GM21529 (cell line): ENCODE measurements around the gene CHPT1.

Experiments used
- ATAC-seq: cut with Tn5 transposase; IDR thresholded peaks from one replicate; pipeline ENCODE4 v1.9.1; 2021; ENCODE audit not compliant: unreplicated experiment

CHPT1 gene

DNA sequence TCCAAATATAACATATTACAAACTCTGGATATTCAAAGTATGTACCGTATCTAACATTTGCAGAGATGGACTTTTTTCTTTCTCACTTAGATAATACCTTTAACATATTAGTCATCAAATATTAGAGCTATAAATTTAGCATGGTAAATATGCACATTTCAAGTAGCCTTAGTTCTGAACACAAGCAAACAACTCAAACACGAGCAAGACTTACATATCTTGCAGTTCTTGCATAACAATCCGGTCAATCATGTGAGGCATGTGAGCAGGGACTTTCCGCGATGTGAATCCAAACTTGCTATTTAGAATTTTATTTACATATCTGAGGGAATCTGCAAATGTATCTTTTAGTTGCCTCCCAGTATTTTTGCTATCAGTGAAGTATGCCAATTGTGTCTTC is 63.9 kb downstream of the CHPT1 start:
- no peak for ATAC-seq

DNA sequence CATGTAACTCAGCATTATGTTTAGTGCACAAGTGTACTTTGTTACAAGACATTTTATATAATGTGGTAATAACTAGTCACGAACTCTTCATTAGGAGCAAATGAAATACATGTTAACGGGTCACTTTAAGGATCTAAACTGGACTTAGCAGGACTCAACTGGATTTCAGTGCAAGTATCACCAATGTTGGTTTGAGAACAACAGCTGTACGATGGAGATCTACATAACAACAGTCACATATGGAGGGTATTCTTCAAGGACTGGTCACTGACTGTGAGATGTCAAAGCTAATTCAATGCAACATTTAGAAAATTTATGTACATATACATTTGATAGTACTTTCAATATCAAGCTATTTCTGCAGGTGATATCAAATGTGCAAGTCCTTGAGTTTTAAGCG is 64.3 kb downstream of the CHPT1 start:
- ATAC-seq, result no peak

DNA sequence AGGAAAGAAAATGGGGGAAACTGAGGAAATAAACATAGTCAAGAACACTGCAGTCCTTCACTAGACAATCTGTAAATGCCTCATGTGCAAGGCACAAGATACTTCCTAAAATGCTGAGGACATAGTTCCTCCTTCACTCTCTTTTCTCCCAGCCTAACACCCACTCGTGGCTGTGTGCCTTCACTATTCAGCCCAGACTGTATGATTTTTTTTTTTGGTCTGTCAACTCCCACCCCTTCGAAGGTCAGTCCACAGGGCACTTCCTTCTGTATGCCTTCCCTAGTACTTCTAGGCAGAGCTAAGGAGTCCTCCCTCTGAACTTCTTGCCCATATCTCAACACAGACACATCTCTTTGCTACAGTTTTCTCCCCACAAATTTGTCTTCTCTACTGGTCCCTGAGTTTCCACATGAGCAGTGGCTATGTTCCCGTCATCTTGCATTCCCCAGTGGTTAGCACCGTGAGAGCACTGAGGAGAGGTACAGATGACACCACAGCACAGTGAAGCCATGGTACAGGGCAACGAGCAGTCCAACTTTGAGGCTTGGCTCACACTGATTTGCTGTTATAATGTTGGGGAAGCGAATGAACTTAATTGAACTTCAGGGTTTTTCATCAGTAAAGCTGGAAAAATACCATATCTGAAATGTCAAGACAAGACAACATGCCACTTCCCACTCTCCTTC is 65.9 kb downstream of the CHPT1 start:
- ATAC-seq, result no peak

DNA sequence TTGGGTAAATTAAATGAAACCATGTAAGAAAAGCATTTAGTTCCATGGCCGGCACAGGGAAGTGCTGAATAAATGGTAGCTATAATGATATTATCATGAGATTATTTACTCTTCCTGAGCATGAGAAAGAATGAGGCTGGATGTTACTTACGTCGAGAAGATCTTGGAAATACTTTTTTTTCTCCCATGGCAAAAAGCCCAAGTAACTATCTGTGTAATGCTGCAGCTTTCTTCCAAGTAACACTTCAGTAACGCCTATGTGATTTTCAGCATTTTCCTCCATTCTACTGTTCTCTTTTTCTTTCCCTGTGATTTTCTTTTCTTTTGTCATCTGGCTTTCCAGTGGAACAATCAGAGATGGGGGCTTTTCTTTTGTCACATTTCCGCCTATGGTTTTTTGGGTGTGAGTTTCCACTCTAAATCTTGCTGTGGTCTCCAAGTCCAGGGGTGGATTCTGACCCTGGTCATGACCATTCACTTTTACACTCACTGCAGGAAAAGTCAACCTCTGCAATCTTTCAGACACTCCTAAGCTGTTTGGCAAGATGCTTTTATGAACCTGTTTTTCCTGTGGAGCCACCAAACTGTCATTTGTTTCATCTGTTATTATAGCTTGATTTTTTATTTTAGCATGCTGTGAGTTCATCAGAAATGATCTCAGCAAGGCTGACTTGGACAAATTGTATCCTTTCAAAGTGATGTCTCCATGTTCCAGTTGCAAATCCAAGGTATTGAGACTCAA is 66.8 kb downstream of the CHPT1 start:
- no peak for ATAC-seq

DNA sequence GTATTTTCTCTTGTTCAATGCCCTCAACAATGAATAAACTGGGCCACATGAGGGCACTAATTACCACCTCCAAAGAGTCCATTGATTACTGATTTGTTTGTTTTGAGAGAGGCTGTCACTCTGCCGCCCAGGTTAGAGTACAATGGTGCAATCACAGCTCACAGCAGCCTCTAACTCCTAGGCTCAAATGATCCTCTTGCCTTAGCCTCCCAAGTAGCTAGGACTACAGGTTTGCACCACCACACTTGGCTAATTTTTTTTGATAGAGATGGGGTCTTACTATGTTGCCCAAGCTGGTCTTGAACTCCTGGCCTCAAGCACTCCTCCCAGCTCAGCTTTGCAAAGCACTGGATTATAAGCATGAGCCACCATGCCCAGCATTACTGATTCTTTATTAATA is 70.1 kb downstream of the CHPT1 start:
- ATAC-seq, result no peak

DNA sequence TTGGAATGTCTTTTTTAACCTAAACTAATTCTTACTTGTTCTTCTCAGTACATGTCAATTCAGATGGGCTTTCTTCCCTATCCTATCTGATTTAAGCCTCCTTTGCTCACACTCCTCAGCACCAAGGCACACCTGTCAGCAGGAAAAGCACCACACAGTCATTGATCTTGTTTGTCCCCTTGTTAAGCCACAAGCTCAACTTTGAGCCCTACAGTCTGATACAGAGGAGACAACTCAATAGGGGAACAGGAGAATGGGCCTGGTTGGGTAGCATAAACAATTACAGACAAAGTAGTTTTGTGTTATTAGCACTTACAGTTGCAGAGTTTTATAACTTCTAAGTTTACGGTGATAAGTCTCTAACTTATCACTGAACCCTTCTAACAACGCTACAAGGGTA is 71.3 kb downstream of the CHPT1 start:
- ATAC-seq, result no peak

DNA sequence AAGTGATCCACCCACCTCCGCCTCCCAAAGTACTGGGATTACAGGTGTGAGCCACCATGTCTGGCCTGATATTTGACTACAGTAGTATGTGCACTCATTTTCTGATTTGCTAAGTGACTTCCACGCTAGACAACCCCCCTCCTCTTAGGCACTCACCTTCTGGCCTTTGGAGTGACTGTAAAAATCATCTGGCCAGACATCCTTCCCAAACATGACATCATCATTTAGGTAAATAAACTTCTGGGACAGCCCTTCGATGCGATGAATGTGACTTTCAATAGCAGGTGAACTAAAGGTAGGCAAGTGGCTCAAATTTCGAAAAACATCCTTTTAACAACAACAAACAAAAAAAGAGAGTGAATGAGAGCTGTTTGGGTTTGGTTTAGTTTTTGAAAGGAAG is 72.4 kb downstream of the CHPT1 start:
- no peak for ATAC-seq

DNA sequence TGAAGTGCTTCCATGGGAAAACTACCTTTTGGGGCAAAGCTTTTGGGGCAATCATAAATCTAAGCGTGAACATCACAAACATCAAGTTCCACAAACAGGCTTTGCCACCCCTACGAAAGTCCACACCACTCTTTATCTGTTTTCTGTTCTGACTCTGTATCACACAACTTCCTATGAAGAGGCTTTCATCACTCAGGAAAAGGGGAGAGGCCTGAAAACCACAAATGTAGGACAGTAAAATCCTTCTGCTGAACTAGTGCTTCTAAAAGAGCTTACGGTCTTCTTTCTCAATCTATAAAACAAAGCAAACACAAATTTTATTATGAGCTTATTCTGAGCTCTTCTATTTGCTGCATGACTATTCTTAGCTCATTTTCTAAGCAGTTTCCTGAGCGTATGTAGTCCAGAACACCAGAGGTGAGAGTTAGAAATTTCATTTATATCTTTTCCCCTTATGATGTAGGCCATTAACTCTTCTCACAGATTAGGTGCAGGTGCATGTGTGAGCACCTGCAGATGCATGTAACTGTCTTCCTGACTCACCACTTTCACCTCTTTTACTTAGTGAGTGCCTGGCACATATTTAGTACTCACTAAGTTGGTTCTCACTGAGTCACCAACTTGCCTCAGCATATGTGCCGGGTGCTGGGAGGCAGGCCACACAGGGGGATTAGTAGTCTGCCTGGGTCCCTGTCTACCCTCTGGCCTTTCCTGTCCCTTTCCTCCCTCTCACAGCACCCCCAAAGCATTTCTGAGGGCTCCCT is 74.8 kb downstream of the CHPT1 start:
- no peak for ATAC-seq

DNA sequence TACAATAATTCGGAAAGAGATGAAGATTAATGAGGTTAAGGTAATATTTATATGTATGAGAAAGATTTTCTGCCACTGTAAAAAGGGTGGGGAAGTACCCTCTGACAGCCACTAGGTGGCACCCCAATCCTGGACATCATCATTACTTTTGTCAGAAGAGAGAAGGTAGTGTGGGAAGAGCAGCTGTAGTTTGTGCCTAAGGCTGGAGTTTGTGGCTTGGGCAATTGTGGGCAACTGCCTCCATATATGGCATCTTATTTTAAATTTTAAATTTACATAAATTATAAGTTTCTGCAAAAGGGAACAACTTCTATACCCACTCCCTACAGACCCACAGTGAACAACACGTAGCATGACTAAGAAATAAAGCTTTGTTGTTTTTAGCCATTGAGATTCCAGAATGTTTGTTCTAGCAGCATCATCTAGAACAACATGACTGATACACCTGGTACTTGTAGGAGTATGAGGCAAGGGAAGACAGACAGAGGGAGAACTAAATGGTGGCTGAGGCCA is 76.3 kb downstream of the CHPT1 start:
- ATAC-seq, result peak; percentile 93

DNA sequence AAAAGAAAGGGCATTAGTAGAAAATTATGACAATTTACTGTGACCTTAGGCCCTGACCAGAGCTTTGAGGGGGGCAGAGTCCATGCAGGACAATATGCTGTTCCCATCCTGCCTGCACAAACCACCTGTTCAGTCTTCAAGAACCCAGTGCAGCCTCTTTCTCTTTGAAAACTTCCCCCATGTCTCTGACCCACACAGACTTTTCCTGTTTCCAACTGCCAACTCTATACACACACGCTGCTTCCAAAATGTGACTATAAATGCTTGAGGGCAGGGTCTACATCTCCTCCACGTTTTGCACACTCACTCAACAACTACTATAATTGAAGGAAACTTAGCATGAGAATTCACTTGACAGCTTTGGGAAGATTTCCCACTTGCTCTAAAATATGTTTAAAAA is 78.4 kb downstream of the CHPT1 start:
- ATAC-seq, result no peak

DNA sequence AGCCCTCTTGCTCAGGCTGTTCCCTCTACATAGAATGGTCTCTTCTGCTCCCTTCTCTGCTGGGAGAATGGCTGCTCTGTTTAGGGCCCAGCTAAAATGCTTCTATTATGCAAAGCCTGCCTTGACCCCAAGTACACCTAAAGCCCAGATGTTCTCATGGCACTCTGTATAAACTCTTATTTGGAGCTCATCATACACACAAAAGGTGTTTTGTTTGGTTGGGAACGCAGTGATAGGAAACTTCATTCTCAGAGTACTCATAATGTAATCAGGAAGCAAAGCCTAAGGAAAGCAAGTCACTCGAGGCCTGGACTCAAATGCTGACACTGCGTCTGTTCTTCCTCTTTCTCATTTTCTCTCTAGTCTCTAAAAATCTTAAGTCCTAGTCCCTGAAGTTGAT is 80.0 kb downstream of the CHPT1 start:
- no peak for ATAC-seq

DNA sequence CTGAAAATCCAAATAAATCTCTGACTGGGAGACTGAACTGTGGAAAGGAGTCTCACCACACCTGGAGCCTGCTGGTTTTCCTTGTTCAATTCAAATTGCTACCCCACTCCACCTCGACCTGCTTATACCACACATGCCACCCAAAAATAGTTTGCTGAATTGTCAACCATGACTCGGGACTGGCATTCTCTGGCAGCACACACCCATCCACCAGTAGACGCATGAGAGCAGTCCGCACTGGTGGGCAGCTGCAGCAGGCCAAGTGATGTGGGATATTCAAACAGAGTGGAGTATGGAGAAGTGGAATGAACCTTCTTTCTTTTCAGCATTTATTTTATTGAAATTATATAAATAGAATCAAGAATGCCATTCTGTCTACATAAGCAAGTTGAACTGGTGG is 80.5 kb downstream of the CHPT1 start:
- ATAC-seq, result no peak
